Measurements from ENCODE around the gene GAS2.

GRCh38 chr11:22829231-22830081 lies 163.0 kb downstream of the GAS2 start, which contains the start of gene SVIP:
- TF ChIP-seq POLR2A (IDR thresholded peaks at IDR 0.05) (peak; percentile 47 to 58), CTCF (IDR thresholded peaks at IDR 0.05) (peak in 2 of 4 experiments; percentile 6 to 58), POLR2AphosphoS5 (IDR thresholded peaks at IDR 0.05) (peak; percentile 82 to 88 (median 86))
